GM23338 (cell line): ENCODE results near the gene CACNA1G. TPM values are rescaled to one million over a fixed set of nuclear protein-coding genes. Genes with fewer than 3 reads are reported as not detected.

Source experiments
- ATAC-seq: fragments of 200-7000 bp; cut with Tn5 transposase; 3 replicates; pipeline ENCODE4 v1.9.1; 2020
- DNase-seq: peaks from one replicate; pipeline ENCODE4 v3.0.0-alpha.2; 2015; ENCODE audit warnings: low spot score
- H2AFZ ChIP-seq: fragments of 200-600 bp; sonication (generic); 2 replicates; pipeline ENCODE4 v1.8.0; 2016; ENCODE audit warnings: antibody characterized with exemption, mild to moderate bottlenecking, moderate library complexity
- H3F3A ChIP-seq: fragments of 200-600 bp; sonication (generic); replicated peaks from 2 replicates; pipeline ENCODE4 v1.8.0; 2017; ENCODE audit warnings: antibody characterized with exemption, mixed run types, low read depth
- H3K27ac ChIP-seq: fragments of 200-600 bp; sonication (generic); 2 replicates; pipeline ENCODE4 v1.6.1; 2016; ENCODE audit warnings: low read depth
- H3K27me3 ChIP-seq: fragments of 200-600 bp; sonication (generic); 2 replicates; pipeline ENCODE4 v1.8.0; 2016; ENCODE audit warnings: mild to moderate bottlenecking, mixed run types, moderate library complexity; ENCODE audit not compliant: insufficient read depth
- H3K36me3 ChIP-seq: fragments of 200-600 bp; sonication (generic); 2 replicates; pipeline ENCODE4 v1.8.0; 2016; ENCODE audit warnings: mild to moderate bottlenecking; ENCODE audit not compliant: insufficient read depth
- H3K4me1 ChIP-seq: fragments of 200-600 bp; sonication (generic); 2 replicates; pipeline ENCODE4 v1.8.0; 2016; ENCODE audit warnings: mild to moderate bottlenecking, moderate library complexity; ENCODE audit not compliant: insufficient read depth
- H3K4me2 ChIP-seq: fragments of 200-600 bp; sonication (generic); 2 replicates; pipeline ENCODE4 v1.7.1; 2017; ENCODE audit warnings: mixed run types
- H3K4me3 ChIP-seq: fragments of 200-600 bp; sonication (generic); 2 replicates; pipeline ENCODE4 v1.6.1; 2016; ENCODE audit warnings: mixed run types
- H3K79me2 ChIP-seq: fragments of 200-600 bp; sonication (generic); replicated peaks from 2 replicates; pipeline ENCODE4 v1.8.0; 2017; ENCODE audit warnings: mild to moderate bottlenecking; ENCODE audit not compliant: insufficient read depth
- H3K9me2 ChIP-seq: fragments of 200-600 bp; sonication (generic); 2 replicates; pipeline ENCODE4 v1.8.0; 2017; ENCODE audit not compliant: insufficient read depth
- H4K20me1 ChIP-seq: fragments of 200-600 bp; sonication (generic); replicated peaks from 2 replicates; pipeline ENCODE4 v1.8.0; 2017; ENCODE audit warnings: mild to moderate bottlenecking; ENCODE audit not compliant: insufficient read depth
- H3K27ac Mint-ChIP-seq: 2 replicates; pipeline ENCODE4 v1.8.0; 2020; ENCODE audit warnings: inconsistent platforms, mild to moderate bottlenecking, moderate library complexity, mixed read lengths
- H3K27me3 Mint-ChIP-seq: 3 replicates; pipeline ENCODE4 v1.8.0; 2022; ENCODE audit warnings: low read depth, mild to moderate bottlenecking, moderate library complexity, mixed read lengths, inconsistent platforms; ENCODE audit not compliant: insufficient read depth, poor library complexity
- H3K36me3 Mint-ChIP-seq: 3 replicates; pipeline ENCODE4 v1.8.0; 2021; ENCODE audit warnings: low read depth, mild to moderate bottlenecking, inconsistent platforms, moderate library complexity, mixed read lengths
- H3K4me1 Mint-ChIP-seq: 3 replicates; pipeline ENCODE4 v1.8.0; 2020; ENCODE audit warnings: mild to moderate bottlenecking, inconsistent platforms, mixed read lengths
- H3K4me3 Mint-ChIP-seq: 3 replicates; pipeline ENCODE4 v1.8.0; 2021; ENCODE audit warnings: moderate library complexity, mild to moderate bottlenecking, inconsistent platforms, mixed read lengths
- H3K9me3 Mint-ChIP-seq: 3 replicates; pipeline ENCODE4 v1.8.0; 2020; ENCODE audit warnings: moderate library complexity, mild to moderate bottlenecking, inconsistent platforms, mixed read lengths
- CREB1 ChIP-seq: fragments of 250-450 bp; sonication (Bioruptor Pico); IDR thresholded peaks from 2 replicates; pipeline ENCODE4 v1.5.0; 2020; ENCODE audit warnings: low read depth, mild to moderate bottlenecking, moderate library complexity
- ETS1 ChIP-seq: IDR thresholded peaks from 2 replicates; pipeline ENCODE4 v1.6.1; 2016; ENCODE audit warnings: antibody characterized with exemption
- EZH2 ChIP-seq: fragments of 200-600 bp; sonication (generic); IDR thresholded peaks from one replicate; pipeline ENCODE4 v1.8.0; 2017; ENCODE audit warnings: antibody characterized with exemption, mild to moderate bottlenecking, low read depth; ENCODE audit not compliant: unreplicated experiment
- JUNB ChIP-seq: IDR thresholded peaks from one replicate; pipeline ENCODE4 v1.6.1; 2016; ENCODE audit warnings: antibody characterized with exemption; ENCODE audit not compliant: unreplicated experiment
- NANOG ChIP-seq: IDR thresholded peaks from 2 replicates; pipeline ENCODE4 v1.6.1; 2016; ENCODE audit warnings: antibody characterized with exemption, borderline replicate concordance
- REST ChIP-seq: IDR thresholded peaks from one replicate; pipeline ENCODE4 v1.6.1; 2018; ENCODE audit warnings: antibody characterized with exemption; ENCODE audit not compliant: unreplicated experiment
- ZNF331 ChIP-seq: fragments of 250-450 bp; sonication (Bioruptor Pico); IDR thresholded peaks from 2 replicates; pipeline ENCODE4 v1.5.0; 2020; ENCODE audit warnings: low read depth, mild to moderate bottlenecking, moderate library complexity
- ZNF462 ChIP-seq: fragments of 250-450 bp; sonication (Bioruptor Pico); IDR thresholded peaks from 2 replicates; pipeline ENCODE4 v1.5.0; 2020; ENCODE audit warnings: mild to moderate bottlenecking, moderate library complexity
- polyA plus RNA-seq: library from polyadenylated mRNA; unstranded; fragments of >200 nt; fragmentation: Nextera tagmentation; extraction: Ambion mirVana; gene quantifications from 2 replicates; pipeline ENCODE4 v1.2.1, GENCODE V29; 2016
- total RNA-seq: library from RNA; depleted of rRNA; stranded (reverse); fragments of >200 nt; shearing (Covaris generic); gene quantifications from 2 replicates; pipeline ENCODE4 v1.2.3, GENCODE V29; 2014

CACNA1G gene
- total and polyA plus RNA-seq, 2 experiments from 2014 or later, result 1.4 to 5.1 TPM

- Mint-ChIP-seq H3K4me3 (no peak overlapping the region), H3K27ac (no peak overlapping the region), H3K9me3 (no peaks in the 10 kb centered on the region; the same call in 2 of the 3 replicates), H3K36me3 (no peaks in the 10 kb centered on the region; the same call in 2 of the 3 replicates), H3K27me3 (peaks cover 15% of the 10 kb centered on the region), H3K4me1 (peaks cover 33% of the 10 kb centered on the region)
- Histone ChIP-seq H4K20me1 (no peaks in the 10 kb centered on the region), H3F3A (no peaks in the 10 kb centered on the region), H3K4me1 (peaks cover 4% of the 10 kb centered on the region; the same call in 1 of the 2 replicates), H3K79me2 (no peaks in the 10 kb centered on the region), H3K36me3 (no peaks in the 10 kb centered on the region), H2AFZ (peak overlapping the region; percentile 43; the same call in 1 of the 2 replicates), H3K27ac (no peak overlapping the region), H3K27me3 (no peaks in the 10 kb centered on the region), H3K4me2 (no peak overlapping the region; the same call in 1 of the 2 replicates), H3K9me2 (no peaks in the 10 kb centered on the region), H3K4me3 (no peak overlapping the region)
- TF ChIP-seq ZNF331 (CRISPR knock-in tag), result no peak
- no peak for TF ChIP-seq ZNF462 (CRISPR knock-in tag)
- no peak for TF ChIP-seq ETS1
- no peak for TF ChIP-seq EZH2
- TF ChIP-seq NANOG, result no peak
- TF ChIP-seq JUNB, result no peak
- TF ChIP-seq REST, result no peak
- no peak for TF ChIP-seq CREB1 (CRISPR knock-in tag)
- ATAC-seq, result peak; percentile 19
- DNase-seq, result peak; percentile 35
These were observed 48.3 kb downstream of the CACNA1G start for GRCh38 chr17:50608700-50609379.
